ENCODE measurements around the gene NAT10.

The NAT10 gene

DNA sequence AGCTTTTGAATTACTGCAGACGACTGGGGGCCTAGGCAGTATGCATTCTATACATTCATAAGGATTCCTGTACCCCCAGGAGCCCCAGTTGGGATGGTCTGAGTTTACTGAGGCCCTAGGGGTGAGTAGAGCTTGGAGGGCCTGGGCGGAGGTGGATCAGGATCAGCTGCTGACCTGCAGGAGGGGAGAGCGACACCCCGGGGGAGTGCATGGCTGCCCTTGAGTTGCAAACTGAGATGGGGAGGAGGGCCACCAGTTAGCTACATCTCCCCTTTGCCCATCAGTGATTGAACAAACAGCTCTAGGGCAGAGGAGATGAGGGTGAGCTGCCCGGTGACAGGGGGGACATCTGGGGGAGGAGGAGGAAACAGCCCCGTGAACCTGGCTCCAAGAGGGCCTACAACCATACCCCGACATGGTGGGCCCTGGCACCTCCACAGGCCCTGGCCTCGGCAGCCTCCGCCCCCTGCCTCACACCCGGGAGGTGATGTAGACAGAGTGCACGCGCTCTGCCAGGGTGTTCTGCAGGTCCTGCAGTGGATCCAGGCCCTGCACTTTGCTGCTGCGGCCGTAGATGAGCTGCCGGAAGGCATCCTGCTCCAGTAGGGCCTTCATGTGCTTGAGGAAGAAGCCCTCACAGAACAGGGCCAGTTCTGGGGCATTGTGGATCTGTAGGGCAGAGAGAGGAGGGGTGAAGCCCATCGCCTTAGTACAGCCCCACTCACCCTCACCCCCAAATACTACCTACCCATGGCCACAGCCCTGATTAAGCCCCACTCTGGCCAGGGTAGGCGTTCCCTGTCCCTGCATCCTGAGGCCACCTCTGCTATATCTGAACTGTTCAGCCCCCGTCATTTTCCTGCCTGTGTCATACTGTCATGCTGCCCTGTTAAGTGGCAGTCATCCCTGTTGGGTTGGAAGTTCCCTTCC is 46.8 kb downstream of the NAT10 start:
- TF ChIP-seq POLR2AphosphoS5 (IDR thresholded peaks at IDR 0.05; ENCODE audit: low read depth, low read length) (no peak; the same call in 1 of the 2 replicates), TAF1 (IDR thresholded peaks at IDR 0.05; ENCODE audit: borderline replicate concordance, low read depth, low read length) (no peak), POLR2A (IDR thresholded peaks at IDR 0.05; ENCODE audit: low read depth, low read length) (no peak)
- DNase-seq (ENCODE audit: insufficient read length) (no peak), FAIRE-seq (no peak)

- FAIRE-seq: peak; percentile 95
Observed at GRCh38 chr11:34154059-34154875, 48.8 kb downstream of the NAT10 start.

DNA sequence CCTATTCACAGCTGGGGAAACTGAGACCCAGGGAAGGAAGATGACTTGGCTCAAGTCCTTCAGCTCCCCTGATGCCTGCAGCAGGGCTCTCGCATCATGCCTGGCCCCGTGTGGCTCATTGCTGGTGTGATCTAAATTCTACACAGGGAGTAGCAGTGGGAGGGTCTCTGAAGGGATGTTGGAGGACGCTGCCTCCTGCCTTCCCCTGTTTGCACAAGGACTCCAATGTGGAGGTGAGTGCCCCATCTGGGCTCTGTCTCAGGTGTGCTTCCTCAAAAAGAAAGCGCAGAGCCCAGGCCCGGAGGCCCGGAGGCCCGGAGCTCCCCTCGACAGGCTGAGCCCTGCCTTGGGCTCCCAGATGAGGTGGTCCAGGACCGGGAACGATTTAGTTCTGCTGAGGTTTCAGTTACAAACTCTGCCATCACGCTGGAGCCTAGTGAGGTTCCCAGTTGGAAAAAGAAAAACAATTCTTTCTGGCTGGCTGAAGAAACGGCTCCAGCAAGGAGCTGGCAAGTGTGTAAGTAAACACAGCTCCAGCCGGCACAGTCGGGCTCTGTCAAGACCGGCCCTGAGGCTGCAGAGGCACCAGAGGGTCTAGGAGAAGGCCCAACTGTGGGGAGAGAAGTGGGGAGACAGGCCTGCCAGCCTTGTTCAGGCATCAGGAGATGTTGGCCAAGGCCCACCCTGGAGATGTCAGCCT is 49.8 kb downstream of the NAT10 start:
- DNase-seq (ENCODE audit: insufficient read length): no peak
- TF ChIP-seq POLR2AphosphoS5 (IDR thresholded peaks at IDR 0.05; ENCODE audit: low read depth, low read length) (no peak), POLR2A (IDR thresholded peaks at IDR 0.05; ENCODE audit: low read depth, low read length) (no peak), TAF1 (IDR thresholded peaks at IDR 0.05; ENCODE audit: borderline replicate concordance, low read depth, low read length) (no peak)
- no peak for FAIRE-seq

More at GRCh38 chr11:34154059-34154875, 48.8 kb downstream of the NAT10 start:
- DNase-seq (ENCODE audit: insufficient read length): peak; percentile 71
- no peak for TF ChIP-seq TAF1 (IDR thresholded peaks at IDR 0.05; ENCODE audit: borderline replicate concordance, low read depth, low read length)
- peak; percentile 31; the same call in 1 of the 2 replicates for TF ChIP-seq POLR2A (IDR thresholded peaks at IDR 0.05; ENCODE audit: low read depth, low read length)
- no peak; the same call in 1 of the 2 replicates for TF ChIP-seq POLR2AphosphoS5 (IDR thresholded peaks at IDR 0.05; ENCODE audit: low read depth, low read length)

GRCh38 chr11:34155757-34156062 is 50.3 kb downstream of the NAT10 start:
- TF ChIP-seq POLR2AphosphoS5 (IDR thresholded peaks at IDR 0.05; ENCODE audit: low read depth, low read length) (no peak), POLR2A (IDR thresholded peaks at IDR 0.05; ENCODE audit: low read depth, low read length) (no peak), TAF1 (IDR thresholded peaks at IDR 0.05; ENCODE audit: borderline replicate concordance, low read depth, low read length) (no peak)
- FAIRE-seq (peak; percentile 21), DNase-seq (ENCODE audit: insufficient read length) (no peak)

GRCh38 chr11:34157163-34157562 is 51.7 kb downstream of the NAT10 start:
- FAIRE-seq: no peak
- TF ChIP-seq TAF1 (IDR thresholded peaks at IDR 0.05; ENCODE audit: borderline replicate concordance, low read depth, low read length) (no peak), POLR2A (IDR thresholded peaks at IDR 0.05; ENCODE audit: low read depth, low read length) (no peak), POLR2AphosphoS5 (IDR thresholded peaks at IDR 0.05; ENCODE audit: low read depth, low read length) (no peak)
- no peak for DNase-seq (ENCODE audit: insufficient read length)

DNA sequence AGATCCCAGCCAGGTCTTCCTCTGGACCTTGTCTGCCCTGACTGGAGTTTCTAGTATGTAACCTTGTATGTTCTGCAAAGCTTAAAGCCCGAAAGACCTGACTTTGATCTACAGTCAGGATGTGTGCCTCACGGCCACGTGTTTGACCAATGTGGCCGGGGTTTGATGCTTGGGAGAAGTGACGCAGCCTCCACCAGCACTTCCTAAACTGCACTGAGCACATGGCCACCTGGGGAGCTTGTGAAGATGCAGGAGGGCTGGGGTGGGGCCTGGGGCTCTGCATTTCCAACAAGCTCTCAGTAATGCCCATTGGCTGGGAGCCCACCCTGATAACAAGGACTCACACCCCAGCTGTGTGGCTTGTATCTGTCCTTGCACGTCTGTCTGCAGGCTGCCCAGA is 53.2 kb downstream of the NAT10 start:
- no peak for DNase-seq (ENCODE audit: insufficient read length)
- TF ChIP-seq TAF1 (IDR thresholded peaks at IDR 0.05; ENCODE audit: borderline replicate concordance, low read depth, low read length) (no peak), POLR2A (IDR thresholded peaks at IDR 0.05; ENCODE audit: low read depth, low read length) (no peak), POLR2AphosphoS5 (IDR thresholded peaks at IDR 0.05; ENCODE audit: low read depth, low read length) (no peak)
- FAIRE-seq: no peak

DNA sequence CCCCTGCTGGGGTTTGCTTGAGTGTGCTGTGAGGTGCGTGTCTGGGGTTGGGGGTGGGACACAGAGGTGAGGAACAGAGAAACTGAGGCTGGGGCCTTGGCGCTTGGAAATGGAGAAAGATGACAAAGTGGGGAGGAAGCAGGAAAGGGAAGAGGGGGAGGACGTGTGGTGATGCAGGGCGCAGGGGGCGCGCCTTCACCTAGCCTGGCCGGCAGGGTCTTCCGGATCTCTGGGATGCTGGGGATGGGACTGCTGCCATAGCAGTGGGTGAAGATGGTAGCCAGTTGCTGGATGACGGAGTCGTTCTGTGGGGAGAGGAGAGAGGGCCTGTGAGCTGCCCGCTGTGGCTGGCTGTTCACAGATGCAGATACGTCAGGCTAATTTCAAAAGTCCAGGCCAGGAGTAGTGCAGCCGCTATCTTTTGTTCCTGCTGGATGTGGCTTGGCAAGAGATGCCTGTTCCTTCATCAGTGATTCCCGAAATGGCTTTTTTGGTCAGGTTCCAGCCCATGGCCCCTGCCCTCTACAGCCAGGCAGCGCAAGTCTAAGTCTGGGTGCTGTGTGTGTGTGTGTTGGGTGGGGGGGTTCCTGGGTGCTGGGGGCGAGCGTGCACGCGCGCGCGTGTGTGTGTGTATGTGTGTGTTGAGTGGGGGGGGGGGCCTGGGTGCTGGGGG is 54.8 kb downstream of the NAT10 start:
- DNase-seq (ENCODE audit: insufficient read length): no peak
- no peak for FAIRE-seq
- TF ChIP-seq POLR2A (IDR thresholded peaks at IDR 0.05; ENCODE audit: low read depth, low read length) (no peak), POLR2AphosphoS5 (IDR thresholded peaks at IDR 0.05; ENCODE audit: low read depth, low read length) (no peak), TAF1 (IDR thresholded peaks at IDR 0.05; ENCODE audit: borderline replicate concordance, low read depth, low read length) (no peak)

- DNase-seq (ENCODE audit: insufficient read length): no peak
- TF ChIP-seq POLR2AphosphoS5 (IDR thresholded peaks at IDR 0.05; ENCODE audit: low read depth, low read length) (no peak), TAF1 (IDR thresholded peaks at IDR 0.05; ENCODE audit: borderline replicate concordance, low read depth, low read length) (no peak), POLR2A (IDR thresholded peaks at IDR 0.05; ENCODE audit: low read depth, low read length) (no peak)
- no peak for FAIRE-seq
Observed at GRCh38 chr11:34160791-34161190, 55.4 kb downstream of the NAT10 start.

DNA sequence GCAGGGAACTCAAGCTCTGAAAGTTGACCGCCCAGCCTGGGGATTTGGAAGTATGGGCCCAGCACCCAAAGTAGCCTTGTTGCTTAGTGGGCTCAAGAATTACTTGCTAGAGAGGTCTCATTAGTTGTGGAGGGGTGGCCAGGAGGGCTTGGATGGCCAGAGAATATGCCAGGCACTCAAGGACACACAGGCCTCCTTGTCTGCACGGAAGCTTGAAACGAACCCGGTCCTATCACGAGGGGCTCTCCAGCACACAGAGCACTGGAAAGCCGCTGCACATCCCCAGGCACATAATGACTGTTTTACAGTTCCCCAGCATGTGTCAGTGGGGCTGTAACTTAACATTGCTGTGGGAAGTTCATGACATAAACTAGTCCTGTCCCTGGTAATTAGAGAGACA is 55.9 kb downstream of the NAT10 start:
- FAIRE-seq: no peak
- no peak for DNase-seq (ENCODE audit: insufficient read length)
- no peak for TF ChIP-seq TAF1 (IDR thresholded peaks at IDR 0.05; ENCODE audit: borderline replicate concordance, low read depth, low read length)
- TF ChIP-seq POLR2AphosphoS5 (IDR thresholded peaks at IDR 0.05; ENCODE audit: low read depth, low read length): no peak
- TF ChIP-seq POLR2A (IDR thresholded peaks at IDR 0.05; ENCODE audit: low read depth, low read length): no peak

DNA sequence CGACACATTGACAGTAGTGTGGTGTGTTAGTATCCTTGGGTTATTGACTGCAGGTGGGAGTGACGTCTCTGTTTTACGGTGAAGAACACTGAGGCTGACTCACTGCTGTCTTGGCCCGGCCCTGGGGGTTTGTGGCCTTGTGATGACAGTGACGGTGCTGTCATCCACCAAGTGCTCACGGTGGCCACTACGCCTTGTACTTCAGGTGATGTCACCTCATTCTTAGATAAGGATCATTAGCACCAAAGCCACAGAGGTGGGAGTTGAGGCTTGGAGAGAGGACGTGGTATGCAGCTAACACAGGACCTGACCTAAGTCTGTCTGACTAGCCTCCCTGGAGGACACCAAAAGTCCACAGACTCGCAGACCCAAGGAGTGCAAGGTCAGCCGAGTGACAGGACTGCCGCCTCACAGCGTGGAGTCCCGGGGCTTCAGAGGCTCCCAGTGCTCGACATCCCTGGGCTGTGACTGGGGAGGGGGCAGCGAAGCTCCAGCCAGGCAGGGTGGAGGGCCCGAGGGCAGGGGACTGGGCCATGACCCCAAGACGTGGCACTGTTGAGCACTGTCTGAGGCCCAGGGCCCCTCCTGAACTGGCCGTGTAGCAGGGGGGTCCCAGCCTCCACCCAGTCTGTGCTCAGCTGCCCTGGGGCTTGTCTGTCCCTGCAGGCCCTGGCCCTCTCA is 56.5 kb downstream of the NAT10 start:
- no peak for TF ChIP-seq TAF1 (IDR thresholded peaks at IDR 0.05; ENCODE audit: borderline replicate concordance, low read depth, low read length)
- TF ChIP-seq POLR2A (IDR thresholded peaks at IDR 0.05; ENCODE audit: low read depth, low read length): no peak
- TF ChIP-seq POLR2AphosphoS5 (IDR thresholded peaks at IDR 0.05; ENCODE audit: low read depth, low read length): no peak
- FAIRE-seq (no peak), DNase-seq (ENCODE audit: insufficient read length) (no peak)

All from GM12892 (cell line).